K562 (cell line): ENCODE results near the gene KLHL22. TPM values are rescaled to one million over a fixed set of nuclear protein-coding genes. Genes with fewer than 3 reads are reported as not detected.
A peak's percentile ranks its signal among the peaks of the same experiment; 100 is the strongest.

ENCODE experiments used
- ATAC-seq: fragments of 200-7000 bp; cut with Tn5 transposase; 3 replicates; pipeline ENCODE4 v1.9.1; 2020; ENCODE audit warnings: moderate library complexity
- BruUV-seq: library from RNA; stranded (reverse); fragments of 400-500 nt; replicated peaks from 2 replicates; lab custom pipeline; 2021; lab: Mats Ljungman, UMichigan
- CTCF ChIA-PET: fragments of 300-600 bp; formaldehyde crosslinking; extraction: SDS; loops from one replicate; lab custom pipeline; 2021; ENCODE audit warnings: low intra/inter-chr PET ratio; lab: Yijun Ruan, JAX
- POLR2A ChIA-PET: fragments of 300-600, 350-650 bp; sonication (Branson Sonifier 250); formaldehyde crosslinking; extraction: SDS; loops from one replicate; lab custom pipeline; 2021; ENCODE audit warnings: antibody characterized with exemption, inconsistent platforms; lab: Yijun Ruan, JAX
- DNase-seq, 4 experiments: peaks; one replicate each; pipeline versions ENCODE4 v3.0.0 to v3.0.0-alpha.2; 2011 to 2018; ENCODE audit warnings: low spot score in 3 of 4, mixed read lengths in 3 of 4; ENCODE audit errors: extremely low read depth in 1 of 4
- FAIRE-seq: peaks from 2 replicates; lab custom pipeline; 2011; peaks lifted over from hg19 to GRCh38; lab: Jason Lieb, UNC
- H2AFZ ChIP-seq: 2 replicates; pipeline ENCODE4 v1.6.0; 2011; ENCODE audit warnings: low read depth, low read length, control low read depth, inconsistent platforms
- H3K27ac ChIP-seq: fragments of 200-600 bp; 3 replicates; pipeline ENCODE4 v1.8.0; 2011; ENCODE audit warnings: low read depth, mild to moderate bottlenecking, control low read depth, inconsistent platforms, low read length, moderate library complexity, mixed read lengths; ENCODE audit errors: extremely low read depth
- H3K27me3 ChIP-seq, 2 experiments: fragments of 300-600 bp in 1 of 2; 2 replicates in 1 of 2; 3 replicates in 1 of 2; pipeline versions ENCODE4 v1.6.0 to v1.8.0; 2011; ENCODE audit warnings: inconsistent platforms in 2 of 2, low read length in 2 of 2, mild to moderate bottlenecking in 1 of 2, mixed read lengths in 1 of 2, moderate library complexity in 1 of 2; ENCODE audit not compliant: control insufficient read depth in 2 of 2, insufficient read depth in 2 of 2
- H3K36me3 ChIP-seq: fragments of 300-600 bp; 3 replicates; pipeline ENCODE4 v1.8.0; 2011; ENCODE audit warnings: mild to moderate bottlenecking, low read length, inconsistent platforms; ENCODE audit not compliant: control insufficient read depth, insufficient read depth
- H3K4me1 ChIP-seq, 2 experiments: fragments of 200-600 bp in 1 of 2; replicated peaks in 1 of 2; 2 replicates in 1 of 2; 3 replicates in 1 of 2; pipeline versions ENCODE4 v1.5.1 to v1.8.0; 2011; ENCODE audit warnings: inconsistent platforms in 2 of 2, low read length in 2 of 2, mild to moderate bottlenecking in 1 of 2, mixed read lengths in 1 of 2, moderate library complexity in 1 of 2; ENCODE audit not compliant: control insufficient read depth in 2 of 2, insufficient read depth in 2 of 2
- H3K4me2 ChIP-seq: 2 replicates; pipeline ENCODE4 v1.6.1; 2011; ENCODE audit warnings: low read length, control low read depth, inconsistent platforms, mixed read lengths; ENCODE audit not compliant: insufficient read depth
- H3K4me3 ChIP-seq: fragments of 200-600 bp; sonication (generic), shearing (Covaris generic); 2 replicates; pipeline ENCODE4 v1.5.1; 2016; ENCODE audit warnings: control low read depth, inconsistent platforms
- H3K79me2 ChIP-seq: fragments of 200-600 bp; 3 replicates; pipeline ENCODE4 v1.8.0; 2011; ENCODE audit warnings: low read length, inconsistent platforms; ENCODE audit not compliant: control insufficient read depth, insufficient read depth
- H3K9ac ChIP-seq, 2 experiments: 2 replicates each; pipeline versions ENCODE4 v1.6.0 to v1.6.1; 2011; ENCODE audit warnings: low read depth in 2 of 2, low read length in 2 of 2, control low read depth in 1 of 2, inconsistent platforms in 1 of 2, mild to moderate bottlenecking in 1 of 2, mixed read lengths in 1 of 2; ENCODE audit not compliant: insufficient read depth in 1 of 2
- H3K9me1 ChIP-seq: one replicate; pipeline ENCODE4 v1.6.0; 2011; ENCODE audit warnings: inconsistent platforms, mild to moderate bottlenecking, low read length, moderate library complexity; ENCODE audit not compliant: control insufficient read depth, insufficient read depth
- H3K9me3 ChIP-seq: replicated peaks from 2 replicates; pipeline ENCODE4 v1.5.1; 2011; ENCODE audit warnings: low read depth, low read length, inconsistent platforms; ENCODE audit not compliant: control insufficient read depth, insufficient read depth
- H4K20me1 ChIP-seq: replicated peaks from 2 replicates; pipeline ENCODE4 v1.6.1; 2011; ENCODE audit warnings: low read length, inconsistent platforms, mixed read lengths; ENCODE audit not compliant: control insufficient read depth, insufficient read depth
- BDP1 ChIP-seq: IDR thresholded peaks from 3 replicates; pipeline ENCODE4 v1.6.1; 2011; ENCODE audit not compliant: insufficient read length, insufficient read depth
- C11orf30 ChIP-seq: fragments of 450-650 bp; IDR thresholded peaks from 2 replicates; pipeline ENCODE4 v1.6.1; 2016; ENCODE audit warnings: low read depth, mild to moderate bottlenecking
- E2F4 ChIP-seq: sonication (generic); formaldehyde crosslinking; IDR thresholded peaks from 2 replicates; pipeline ENCODE4 v1.8.0; 2022; ENCODE audit warnings: mild to moderate bottlenecking, low read depth, missing genetic modification reagents
- ELF1 ChIP-seq: fragments of 200-800 bp; sonication (Bioruptor generic); IDR thresholded peaks from 2 replicates; pipeline ENCODE4 v1.6.1; 2016; ENCODE audit warnings: missing genetic modification characterization, missing compliant biosample characterization
- GATA2 ChIP-seq: sonication (generic); formaldehyde crosslinking; IDR thresholded peaks from 2 replicates; pipeline ENCODE4 v1.4.0; 2020; ENCODE audit warnings: mild to moderate bottlenecking, missing genetic modification reagents
- GTF2E2 ChIP-seq: fragments of 200-800 bp; sonication (Bioruptor generic); IDR thresholded peaks from 2 replicates; pipeline ENCODE4 v1.6.1; 2016; ENCODE audit warnings: missing genetic modification characterization, missing compliant biosample characterization
- IRF2 ChIP-seq: sonication (generic); formaldehyde crosslinking; IDR thresholded peaks from 2 replicates; pipeline ENCODE4 v1.8.1; 2022; ENCODE audit warnings: mild to moderate bottlenecking, missing genetic modification reagents
- MNT ChIP-seq, 2 experiments: fragments of 450-650 bp; conservative IDR thresholded peaks; 2 replicates each; pipeline ENCODE4 v1.6.1; 2017; ENCODE audit warnings: mild to moderate bottlenecking in 2 of 2, moderate library complexity in 2 of 2
- MTA1 ChIP-seq: fragments of 450-650 bp; IDR thresholded peaks from 2 replicates; pipeline ENCODE4 v1.6.1; 2017; ENCODE audit warnings: borderline replicate concordance
- MYBL2 ChIP-seq, 2 experiments: fragments of 450-650 bp in 1 of 2; sonication (generic) in 1 of 2; formaldehyde crosslinking in 1 of 2; IDR thresholded peaks; 2 replicates each; pipeline versions ENCODE4 v1.6.1 to v1.8.1; 2017 to 2022; ENCODE audit warnings: borderline replicate concordance in 1 of 2, inconsistent platforms in 1 of 2, low read depth in 1 of 2, mild to moderate bottlenecking in 1 of 2, missing genetic modification reagents in 1 of 2, moderate library complexity in 1 of 2
- MYNN ChIP-seq, 2 experiments: sonication (generic); formaldehyde crosslinking in 1 of 2; IDR thresholded peaks; 2 replicates each; pipeline versions ENCODE4 v1.5.0 to v1.6.1; 2016 to 2020; ENCODE audit warnings: antibody characterized with exemption in 1 of 2, missing genetic modification reagents in 1 of 2
- NR3C1 ChIP-seq: sonication (generic); formaldehyde crosslinking; IDR thresholded peaks from 2 replicates; pipeline ENCODE4 v1.8.1; 2022; ENCODE audit warnings: missing genetic modification reagents
- PHF21A ChIP-seq: fragments of 450-650 bp; IDR thresholded peaks from 2 replicates; pipeline ENCODE4 v1.6.1; 2017; ENCODE audit warnings: low read depth, borderline replicate concordance
- POLR2AphosphoS5 ChIP-seq: IDR thresholded peaks from 2 replicates; pipeline ENCODE4 v1.6.1; 2011; ENCODE audit warnings: mild to moderate bottlenecking, low read depth, low read length, moderate library complexity; ENCODE audit not compliant: control insufficient read depth, insufficient read depth
- TFAM ChIP-seq: fragments of 250-450 bp; sonication (Bioruptor Pico); conservative IDR thresholded peaks from 2 replicates; pipeline ENCODE4 v1.5.0; 2021; ENCODE audit warnings: mild to moderate bottlenecking, moderate library complexity
- ZBTB17 ChIP-seq: fragments of 450-650 bp; formaldehyde crosslinking; IDR thresholded peaks from 2 replicates; pipeline ENCODE4 v1.4.0; 2020; ENCODE audit warnings: mild to moderate bottlenecking
- ZNF12 ChIP-seq: sonication (generic); formaldehyde crosslinking; IDR thresholded peaks from 2 replicates; pipeline ENCODE4 v1.4.0; 2020; ENCODE audit warnings: mild to moderate bottlenecking, missing genetic modification reagents
- ZNF583 ChIP-seq: fragments of 250-450 bp; sonication (Bioruptor Pico); IDR thresholded peaks from 2 replicates; pipeline ENCODE4 v1.4.0; 2020
- WGBS: fragments of 100-300 bp; shearing (Covaris generic); methylation state at CpG from one replicate; pipeline ENCODE4 v1.1.6; 2016; ENCODE audit warnings: low coverage, mixed read lengths; ENCODE audit not compliant: insufficient coverage; ENCODE audit errors: missing lambda C conversion rate; 5-methylcytosine and 5-hydroxymethylcytosine counted together
- in situ Hi-C: fragments of 300-500 bp; cut with MboI; formaldehyde crosslinking; loops from 4 replicates; pipeline ENCODE4 v1.15.0; 2018; ENCODE audit warnings: inconsistent platforms, mixed read lengths
- intact Hi-C: fragments of 100-400 bp; cut with micrococcal nuclease; formaldehyde crosslinking; loops from 2 replicates; pipeline ENCODE4 v1.14.2; 2022
- polyA plus RNA-seq, 8 experiments: library from polyadenylated mRNA; depleted of rRNA in 4 of 8; stranded (reverse) in 5 of 8; unstranded in 3 of 8; fragments of >200 nt; fragmentation: Nextera tagmentation in 2 of 8; fragmentation: Illumina TruSeq in 1 of 8; extraction: Ambion mirVana in 2 of 8; extraction: Trizol in 1 of 8; gene quantifications; 2 replicates each; pipeline versions ENCODE4 v1.2.1 to v1.2.3, GENCODE V29; 2011 to 2014; ENCODE audit warnings: inconsistent platforms in 1 of 8, missing spikeins in 1 of 8
- total RNA-seq, 7 experiments: library from RNA; depleted of rRNA in 6 of 7; stranded (reverse); fragments of >200 nt in 6 of 7; fragmentation: Illumina TruSeq in 2 of 7; extraction: Trizol in 2 of 7; gene quantifications; 2 replicates each; pipeline versions ENCODE4 v1.2.1 to v1.2.3, GENCODE V29; 2011 to 2021; ENCODE audit warnings: low replicate concordance in 1 of 7
- TF ChIP-seq, protein P1 (sequence below): sonication (generic); formaldehyde crosslinking; IDR thresholded peaks from 2 replicates; pipeline ENCODE4 v1.8.0; 2022; ENCODE audit warnings: missing genetic modification reagents, mild to moderate bottlenecking, moderate library complexity, borderline replicate concordance

KLHL22 gene
- total and polyA plus RNA-seq, 9 of the 15 experiments (the other 6 are each of a cell fraction or from before 2014, with no cell fraction given): 1.3 to 25.6 (median 15.2) TPM

DNA sequence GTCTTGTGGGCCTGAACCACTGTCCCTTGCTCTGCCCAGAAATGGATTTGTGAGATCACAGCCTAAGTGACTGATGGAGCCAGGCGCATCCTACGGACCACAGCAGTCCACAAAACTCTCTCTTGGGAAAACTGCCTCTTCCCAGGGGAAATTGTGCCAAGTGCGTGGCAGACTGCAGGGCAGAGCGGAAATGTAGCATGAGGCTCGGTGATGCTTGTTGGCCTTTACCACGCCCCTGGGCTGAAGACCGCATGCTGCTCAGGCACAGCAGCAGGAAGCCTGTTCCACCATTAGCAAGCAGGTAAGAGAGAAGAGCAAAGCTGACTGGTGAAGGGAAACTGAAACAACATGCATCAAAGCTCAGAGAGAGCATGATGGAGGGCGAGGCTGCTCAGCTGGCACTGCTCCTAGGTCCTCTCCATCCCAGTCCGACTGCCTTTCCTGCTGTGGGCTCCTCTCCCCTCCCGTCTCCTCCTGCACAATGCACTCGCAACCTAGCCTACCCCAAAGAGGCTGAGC, 31.4 kb downstream of the KLHL22 start:
- no peak overlapping the region for H3K9ac ChIP-seq
- H3K4me3 ChIP-seq: no peak overlapping the region
- no peak overlapping the region for H3K4me2 ChIP-seq
- no peak for DNase-seq
- no peaks in the 10 kb centered on the region for H3K79me2 ChIP-seq
- no peaks in the 10 kb centered on the region for H3K36me3 ChIP-seq
- H3K9me1 ChIP-seq: no peaks in the 10 kb centered on the region
- POLR2A ChIA-PET: interaction anchor here (0.6 to 3.7 kb wide), 13 partner anchors 9 to 865 kb away, joined by 3 to 22 read pairs (median 4); partner anchors contain the start of gene MED15
- BruUV-seq: no TSS peak
- no peaks in the 10 kb centered on the region for H3K9me3 ChIP-seq
- 39% methylated on average over 11 of the region's 11 CpGs for WGBS
- intact Hi-C loops (no loop called here), in situ Hi-C loops (no loop called here)
- H3K27me3 ChIP-seq: peaks cover 15 to 25% of the 10 kb centered on the region in 2 experiments; a peak in 4 of 5 replicates
- FAIRE-seq: no peak
- CTCF ChIA-PET: interaction anchor here (1.4 kb wide), 1 partner anchor 10 kb away, joined by 3 read pairs; no protein-coding TSS in a partner anchor
- no peak for ATAC-seq
- H2AFZ ChIP-seq: no peak overlapping the region
- peaks cover 20% of the 10 kb centered on the region for H4K20me1 ChIP-seq
- no peak overlapping the region for H3K27ac ChIP-seq
- peaks cover 3 to 9% of the 10 kb centered on the region in 2 experiments; a peak in 4 of 5 replicates for H3K4me1 ChIP-seq
- TF ChIP-seq GATA2 (CRISPR knock-in tag): 0 out of 2 replicates have a peak, but pooled peaks have one; percentile 11
- no peak for TF ChIP-seq BDP1
- TF ChIP-seq ELF1 (tag): no peak
- no peak for TF ChIP-seq MTA1
- peak; percentile 68; the same call in 1 of the 2 replicates for TF ChIP-seq ZNF12
- no peak for TF ChIP-seq ZBTB17 (CRISPR knock-in tag)
- peak; percentile 29; the same call in 1 of the 2 replicates for TF ChIP-seq PHF21A
- TF ChIP-seq POLR2AphosphoS5: no peak
- TF ChIP-seq GTF2E2 (tag): no peak
- TF ChIP-seq MNT (conservative IDR thresholded peaks at IDR 0.05): no peak
- TF ChIP-seq TFAM (CRISPR knock-in tag): no peak
- TF ChIP-seq MYBL2 (IDR thresholded peaks at IDR 0.05; ENCODE audit: low read depth): no peak
- peak; percentile 66; the same call in 1 of the 2 replicates for TF ChIP-seq MYBL2 (CRISPR knock-in tag; IDR thresholded peaks at IDR 0.05; ENCODE audit: borderline replicate concordance)
- TF ChIP-seq NR3C1: 0 out of 2 replicates have a peak, but pooled peaks have one; percentile 46
- no peak for TF ChIP-seq C11orf30
- TF ChIP-seq, protein P1, sequence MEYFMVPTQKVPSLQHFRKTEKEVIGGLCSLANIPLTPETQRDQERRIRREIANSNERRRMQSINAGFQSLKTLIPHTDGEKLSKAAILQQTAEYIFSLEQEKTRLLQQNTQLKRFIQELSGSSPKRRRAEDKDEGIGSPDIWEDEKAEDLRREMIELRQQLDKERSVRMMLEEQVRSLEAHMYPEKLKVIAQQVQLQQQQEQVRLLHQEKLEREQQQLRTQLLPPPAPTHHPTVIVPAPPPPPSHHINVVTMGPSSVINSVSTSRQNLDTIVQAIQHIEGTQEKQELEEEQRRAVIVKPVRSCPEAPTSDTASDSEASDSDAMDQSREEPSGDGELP (CRISPR knock-in tag): peak; percentile 30; the same call in 1 of the 2 replicates
- no peak for TF ChIP-seq ZNF583 (CRISPR knock-in tag)
- TF ChIP-seq IRF2 (CRISPR knock-in tag): peak; percentile 80; the same call in 1 of the 2 replicates
- 0 out of 2 replicates have a peak, but pooled peaks have one; percentile 3 for TF ChIP-seq E2F4 (CRISPR knock-in tag)
- no peak for TF ChIP-seq MYNN (IDR thresholded peaks at IDR 0.05)
- TF ChIP-seq MYNN (CRISPR knock-in tag; IDR thresholded peaks at IDR 0.05): 0 out of 2 replicates have a peak, but pooled peaks have one; percentile 22
